Endometrial microvascular endothelial cells (primary cell): ENCODE measurements around the gene SLC35E4. TPM values are rescaled to one million over a fixed set of nuclear protein-coding genes. Genes with fewer than 3 reads are reported as not detected.
"Not testable (repeated sequence)": the region's sequence is repeated elsewhere in the genome, so short reads cannot be mapped to it uniquely, and the experiment has no call there.

ENCODE experiments used
- in situ Hi-C: cut with HindIII; loops from 2 replicates; pipeline ENCODE4 v1.10.0; 2017; ENCODE audit warnings: low sequenced_read_pairs, low pct_unique_long_range_greater_than_20kb; ENCODE audit errors: inconsistent ontology term
- total RNA-seq: library from RNA; depleted of rRNA; stranded (reverse); fragments of >200 nt; gene quantifications from one replicate; pipeline ENCODE4 v1.2.3, GENCODE V29; 2015; ENCODE audit errors: inconsistent ontology term

Gene SLC35E4, protein sequence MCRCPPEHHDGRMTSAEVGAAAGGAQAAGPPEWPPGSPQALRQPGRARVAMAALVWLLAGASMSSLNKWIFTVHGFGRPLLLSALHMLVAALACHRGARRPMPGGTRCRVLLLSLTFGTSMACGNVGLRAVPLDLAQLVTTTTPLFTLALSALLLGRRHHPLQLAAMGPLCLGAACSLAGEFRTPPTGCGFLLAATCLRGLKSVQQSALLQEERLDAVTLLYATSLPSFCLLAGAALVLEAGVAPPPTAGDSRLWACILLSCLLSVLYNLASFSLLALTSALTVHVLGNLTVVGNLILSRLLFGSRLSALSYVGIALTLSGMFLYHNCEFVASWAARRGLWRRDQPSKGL
- 40.0 TPM for total RNA-seq

DNA sequence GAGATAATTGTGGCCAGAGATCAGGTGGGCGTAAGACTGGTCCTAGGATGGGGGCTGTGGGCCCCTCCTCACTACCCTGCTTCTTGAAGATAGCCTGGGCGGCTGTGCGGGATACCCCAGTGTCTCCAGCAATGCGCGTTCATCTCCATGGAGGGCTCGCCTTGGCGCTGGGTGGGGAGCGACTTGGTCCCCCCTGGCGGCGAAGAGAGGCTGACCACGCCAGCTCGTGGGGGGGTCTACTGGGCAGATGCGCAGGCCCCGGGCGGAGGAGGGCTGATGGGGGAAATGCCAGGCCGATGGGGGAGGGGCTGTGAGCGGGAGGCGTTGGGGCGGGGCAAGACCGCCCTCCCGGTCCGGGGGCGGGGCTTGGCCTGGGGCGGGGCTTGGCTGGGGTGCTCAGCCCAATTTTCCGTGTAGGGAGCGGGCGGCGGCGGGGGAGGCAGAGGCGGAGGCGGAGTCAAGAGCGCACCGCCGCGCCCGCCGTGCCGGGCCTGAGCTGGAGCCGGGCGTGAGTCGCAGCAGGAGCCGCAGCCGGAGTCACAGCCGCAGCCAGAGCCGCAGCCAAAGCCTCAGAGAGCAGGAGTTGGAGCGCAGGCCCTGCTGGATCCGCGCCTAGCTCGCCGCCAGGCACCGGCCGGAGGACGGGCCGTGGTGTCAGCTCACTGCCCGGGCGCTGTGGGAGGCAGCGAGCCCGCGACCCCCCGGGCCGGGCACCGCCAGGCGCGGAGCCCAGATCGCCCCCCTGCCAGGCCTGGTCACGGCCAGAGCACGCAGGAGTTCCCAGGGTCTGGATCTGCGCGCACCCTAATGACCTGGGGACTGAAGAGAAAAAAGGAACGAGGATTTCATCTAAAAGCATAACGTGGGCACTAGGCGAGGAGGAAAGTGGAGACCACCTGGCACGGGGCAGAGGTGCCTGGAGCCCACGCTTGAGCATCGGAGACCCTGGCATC lies at the start of gene SLC35E4:
Gene SLC35E4, plus strand, starts transcription at position 509 of the 953 bp plus-strand sequence. CDS start 670 bp downstream, outside the sequence.
- in situ Hi-C loops = no loop called here

DNA sequence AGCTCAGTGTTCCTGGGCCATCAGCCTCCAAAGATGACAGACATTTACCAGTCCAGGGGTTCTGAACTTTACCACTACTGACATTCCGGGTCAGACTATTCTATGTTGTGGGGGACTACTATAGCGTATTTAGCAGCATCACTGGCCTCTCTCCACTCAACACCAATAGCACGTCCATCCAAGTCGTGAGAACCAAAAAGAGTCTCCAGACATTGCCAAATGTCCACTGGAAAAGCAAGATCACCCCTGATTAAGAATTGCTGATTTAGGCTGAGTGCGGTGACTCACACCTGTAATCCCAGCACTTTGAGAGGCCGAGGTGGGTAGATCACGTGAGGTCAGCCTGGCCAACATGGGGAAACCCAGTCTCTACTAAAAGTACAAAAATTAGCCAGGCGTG lies 49.2 kb upstream of the SLC35E4 start:
- in situ Hi-C loops = no loop called here

DNA sequence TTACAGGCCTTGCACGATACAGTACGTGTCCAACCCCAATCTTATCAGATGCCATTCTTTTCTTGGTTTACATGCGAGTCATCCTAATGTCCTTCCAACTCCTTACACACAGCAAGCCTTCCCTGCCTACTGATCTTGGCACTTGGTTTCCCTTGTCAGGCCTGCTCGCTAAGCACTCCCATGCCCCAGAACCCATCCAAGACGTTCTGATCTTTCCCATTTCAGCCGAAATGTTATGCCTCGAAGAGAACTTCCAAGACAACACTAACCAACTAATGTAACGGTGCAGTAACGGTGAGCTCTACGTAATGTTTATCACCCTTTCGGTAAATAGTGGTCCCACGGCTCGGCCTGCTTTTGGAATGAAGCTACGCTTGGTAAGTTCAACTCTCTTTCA lies 44.4 kb upstream of the SLC35E4 start:
- in situ Hi-C loops = no loop called here

DNA sequence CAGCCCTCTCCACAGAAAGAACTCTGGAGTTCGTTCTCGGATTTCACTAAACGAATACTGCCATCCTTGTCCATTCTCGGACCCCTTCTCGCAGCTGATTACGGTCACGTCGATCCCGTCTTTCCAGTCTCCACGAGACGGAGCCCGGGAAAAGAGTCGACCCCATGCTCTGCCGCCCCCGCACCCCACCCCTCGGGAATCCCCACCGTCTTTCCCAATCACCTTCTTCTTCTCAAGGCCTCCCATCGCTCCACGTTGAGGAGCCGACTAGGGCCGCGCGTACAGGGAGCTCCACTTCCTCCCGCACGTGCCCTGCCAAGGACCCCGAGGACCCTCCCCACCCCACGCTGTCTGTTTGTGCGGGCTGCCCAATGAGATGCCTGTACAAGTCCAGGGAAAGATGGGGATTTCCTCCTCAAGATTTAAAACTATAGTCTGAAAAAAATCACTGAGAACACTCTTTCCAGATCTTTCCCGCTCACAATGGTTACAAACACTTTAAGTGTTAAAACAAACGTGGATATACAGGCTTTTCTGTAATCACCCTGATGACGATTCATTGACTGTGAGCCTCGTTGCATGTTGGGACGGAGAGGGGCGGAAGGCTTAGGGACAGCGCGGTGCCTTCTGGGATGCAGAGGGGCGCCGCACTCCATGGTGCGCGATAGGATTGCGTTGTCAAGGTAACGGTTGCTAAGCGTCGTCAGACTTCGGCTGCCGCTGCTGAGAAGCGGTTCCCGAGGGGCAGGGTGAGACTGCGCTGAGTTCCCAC lies 43.8 kb upstream of the SLC35E4 start, which contains the start of gene PES1:
Gene PES1, minus strand, starts transcription at position 323 of the 772 bp plus-strand sequence. Its CDS starts 77 bp downstream, at position 246.
- in situ Hi-C loops = no loop called here

DNA sequence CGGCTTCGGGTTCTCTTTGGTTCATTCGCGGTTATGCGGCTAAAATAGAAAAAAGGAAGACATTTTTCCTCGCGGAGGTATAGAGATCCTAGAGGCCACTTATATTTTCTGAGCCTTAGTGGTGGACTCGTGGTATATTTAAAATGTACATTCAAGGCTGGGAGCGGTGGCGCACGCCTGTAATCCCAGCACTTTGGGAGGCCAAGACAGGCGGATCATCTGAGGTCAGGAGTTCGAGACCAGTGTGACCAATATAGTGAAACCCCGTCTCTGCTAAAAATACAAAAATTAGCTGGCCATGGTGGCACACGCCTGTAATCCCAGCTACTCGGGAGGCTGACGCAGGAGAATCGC lies 43.2 kb upstream of the SLC35E4 start:
- in situ Hi-C loops = not testable (repeated sequence)

DNA sequence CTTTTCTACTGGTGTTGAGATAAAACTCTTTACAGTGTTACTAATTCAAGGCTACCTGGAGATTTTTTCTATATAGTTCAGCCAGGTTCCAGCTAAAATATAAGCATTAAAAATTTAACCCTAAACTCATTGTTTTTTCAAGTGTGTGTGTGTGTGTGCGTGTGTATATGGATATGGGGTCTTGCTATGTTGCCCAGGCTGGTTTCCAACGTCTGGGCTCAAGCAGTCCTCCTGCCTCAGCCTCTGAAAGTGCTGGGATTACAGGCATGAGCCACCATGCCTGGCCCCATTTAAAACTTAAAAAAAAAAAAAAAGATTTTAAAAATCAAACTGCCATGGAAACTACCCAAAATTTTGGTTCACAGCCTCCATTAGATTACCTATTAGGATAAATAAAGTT lies 39.4 kb upstream of the SLC35E4 start:
- in situ Hi-C loops = no loop called here

DNA sequence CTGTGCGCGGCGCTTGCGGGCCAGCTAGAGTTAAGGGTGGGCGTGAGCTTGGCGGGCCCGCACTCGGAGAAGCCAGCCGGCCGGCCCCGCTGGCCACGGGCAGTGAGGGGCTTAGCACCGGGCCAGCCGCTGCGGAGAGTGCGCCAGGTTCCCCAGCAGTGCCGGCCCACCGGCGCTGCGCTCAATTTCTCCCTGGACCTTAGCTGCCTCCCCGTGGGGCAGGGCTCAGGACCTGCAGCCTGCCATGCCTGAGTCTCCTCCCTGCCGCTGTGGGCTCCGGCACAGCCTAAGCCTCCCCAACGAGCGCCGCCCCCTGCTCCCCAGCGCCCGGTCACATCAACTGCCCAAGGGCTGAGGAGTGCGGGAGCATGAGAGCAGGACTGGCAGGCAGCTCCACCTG lies 38.7 kb upstream of the SLC35E4 start:
- in situ Hi-C loops = no loop called here

DNA sequence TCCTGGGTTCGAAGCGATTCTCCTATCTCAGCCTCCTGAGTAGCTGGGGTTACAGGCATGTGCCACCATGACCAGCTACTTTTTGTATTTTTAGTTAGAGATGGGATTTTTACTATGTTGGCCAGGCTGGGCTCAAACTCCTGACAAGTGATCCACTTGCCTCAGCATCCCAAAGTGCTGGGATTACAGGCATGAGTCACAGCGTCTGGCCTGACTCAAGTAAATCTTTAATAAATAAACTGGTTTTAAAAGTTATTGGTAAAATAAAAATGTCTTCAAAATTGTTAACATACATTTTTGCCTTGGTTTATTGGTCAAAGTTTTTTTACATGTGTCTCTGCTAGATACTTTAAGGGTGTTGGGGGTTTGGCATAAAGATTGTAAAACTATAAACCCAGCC lies 36.6 kb upstream of the SLC35E4 start:
- in situ Hi-C loops = no loop called here

DNA sequence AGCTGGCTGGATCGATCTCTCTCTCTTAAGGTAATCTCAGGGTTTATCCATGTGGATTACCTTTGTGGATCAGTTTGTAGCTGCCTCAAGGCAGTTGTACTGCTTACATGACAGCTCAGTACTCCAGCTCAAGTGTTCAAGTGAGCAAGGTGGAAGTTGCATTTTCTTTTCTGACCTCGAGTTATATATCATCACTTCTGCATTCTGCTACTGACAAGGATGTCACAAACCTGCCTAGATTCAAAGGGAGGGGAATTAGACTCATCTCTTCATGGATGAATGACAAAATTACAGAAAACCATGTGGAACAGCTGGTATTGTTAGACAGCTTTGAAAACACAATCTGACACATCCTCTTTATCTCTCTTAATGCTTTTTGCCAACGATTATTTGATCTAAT lies 34.7 kb upstream of the SLC35E4 start:
- in situ Hi-C loops = no loop called here

DNA sequence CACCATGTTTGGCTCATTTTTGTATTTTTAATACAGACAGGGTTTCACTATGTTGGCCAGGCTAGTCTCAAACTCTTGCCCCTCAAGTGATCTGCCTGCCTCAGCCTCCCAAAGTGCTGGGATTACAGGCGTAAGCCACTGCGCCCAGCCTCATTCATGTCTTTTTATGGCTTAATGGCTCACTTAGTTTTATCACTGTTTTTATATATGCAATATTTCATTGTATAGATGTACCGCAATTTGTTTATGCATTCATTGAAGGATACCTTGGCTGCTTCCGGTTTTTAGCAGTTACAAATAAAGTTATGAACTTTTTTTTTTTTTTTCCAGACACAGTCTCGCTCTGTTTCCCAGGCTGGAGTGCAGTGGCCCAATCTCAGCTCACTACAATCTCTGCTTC lies 34.1 kb upstream of the SLC35E4 start:
- in situ Hi-C loops = no loop called here

DNA sequence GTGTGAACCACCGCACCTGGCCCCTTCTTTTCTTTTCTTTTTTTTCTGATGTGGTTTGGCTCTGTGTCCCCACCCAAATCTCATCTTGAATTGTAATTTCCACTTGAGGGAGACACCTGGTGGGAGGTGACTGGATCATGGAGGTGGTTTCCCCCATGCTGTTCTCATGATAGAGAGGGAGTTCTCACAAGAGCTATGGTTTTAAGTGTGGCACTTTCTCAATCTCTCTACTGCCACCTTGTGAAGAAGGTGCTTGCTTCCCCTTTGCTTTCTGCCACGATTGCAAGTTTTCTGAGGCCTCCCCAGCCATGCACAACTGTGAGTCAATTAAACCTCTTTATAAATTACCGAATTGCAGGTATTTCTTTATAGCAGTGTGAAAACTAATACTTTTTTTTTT lies 33.5 kb upstream of the SLC35E4 start:
- in situ Hi-C loops = no loop called here

DNA sequence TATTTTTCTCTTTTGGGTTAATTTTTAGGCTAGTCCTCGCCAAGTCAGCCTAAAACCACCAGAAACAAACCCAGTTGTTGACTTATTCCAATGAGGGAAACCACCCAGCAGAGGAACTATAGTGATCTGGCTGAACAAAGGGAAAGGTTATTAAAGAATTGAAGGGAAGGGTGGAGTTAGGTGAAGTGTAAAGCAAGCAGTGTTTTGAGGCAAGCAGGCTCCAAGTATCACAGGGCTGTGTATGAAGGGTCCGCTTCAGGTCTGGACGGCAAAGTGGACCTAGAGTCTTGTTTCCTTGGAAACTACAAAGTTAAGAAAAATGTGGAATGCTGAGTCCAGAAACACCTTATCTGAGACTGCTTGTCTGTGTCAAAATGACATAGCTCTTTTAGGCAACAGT lies 31.8 kb upstream of the SLC35E4 start:
- in situ Hi-C loops = no loop called here

DNA sequence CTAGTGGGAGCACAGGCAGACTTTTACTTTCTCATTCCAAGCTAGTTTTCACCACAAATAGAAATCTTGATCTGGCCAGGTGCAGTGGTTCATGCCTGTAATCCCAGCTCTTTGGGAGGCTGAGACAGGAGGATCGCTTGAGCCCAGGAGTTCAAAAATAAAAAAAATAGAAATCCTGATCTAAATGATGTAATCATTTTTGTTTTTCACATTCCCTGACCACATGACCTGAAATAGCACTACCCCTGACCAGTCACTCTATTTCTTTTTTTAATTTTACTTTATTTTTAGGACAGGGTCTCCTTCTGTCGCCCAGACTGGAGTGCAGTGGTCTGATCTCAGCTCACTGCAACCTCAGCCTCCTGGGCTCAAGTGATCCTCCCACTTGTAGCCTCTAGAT lies 30.9 kb upstream of the SLC35E4 start:
- in situ Hi-C loops = no loop called here

DNA sequence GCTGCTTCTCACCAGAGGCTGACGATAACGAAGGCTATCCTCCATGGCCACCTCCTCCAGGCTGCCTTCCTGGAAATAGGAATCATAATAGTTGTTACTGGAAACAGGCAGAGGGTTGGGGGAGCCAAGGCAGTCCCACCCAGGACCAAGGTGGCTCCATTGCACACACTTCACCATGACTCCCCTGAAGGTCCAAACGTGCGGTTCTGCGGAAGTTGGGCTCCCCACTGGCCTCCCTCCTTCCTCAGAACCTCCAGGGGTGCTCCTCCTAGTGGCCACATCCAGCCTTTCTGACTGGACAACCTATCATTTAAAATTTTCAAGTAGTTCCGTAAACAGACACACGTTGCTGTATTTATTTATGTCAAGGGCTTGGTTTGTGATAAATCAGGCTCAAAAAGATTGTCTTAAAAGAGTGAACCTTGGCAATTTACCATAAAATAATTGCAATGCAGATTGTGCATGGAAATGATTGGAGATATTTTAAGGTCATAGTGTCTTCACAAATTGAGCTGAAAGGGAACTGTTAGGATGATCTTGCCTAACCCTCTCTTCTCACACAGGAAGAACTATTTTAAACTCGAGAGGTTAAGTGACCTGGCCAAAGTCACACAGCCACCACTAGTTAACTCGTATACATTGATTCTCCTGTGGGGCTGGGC lies 30.0 kb upstream of the SLC35E4 start:
- in situ Hi-C loops = no loop called here

DNA sequence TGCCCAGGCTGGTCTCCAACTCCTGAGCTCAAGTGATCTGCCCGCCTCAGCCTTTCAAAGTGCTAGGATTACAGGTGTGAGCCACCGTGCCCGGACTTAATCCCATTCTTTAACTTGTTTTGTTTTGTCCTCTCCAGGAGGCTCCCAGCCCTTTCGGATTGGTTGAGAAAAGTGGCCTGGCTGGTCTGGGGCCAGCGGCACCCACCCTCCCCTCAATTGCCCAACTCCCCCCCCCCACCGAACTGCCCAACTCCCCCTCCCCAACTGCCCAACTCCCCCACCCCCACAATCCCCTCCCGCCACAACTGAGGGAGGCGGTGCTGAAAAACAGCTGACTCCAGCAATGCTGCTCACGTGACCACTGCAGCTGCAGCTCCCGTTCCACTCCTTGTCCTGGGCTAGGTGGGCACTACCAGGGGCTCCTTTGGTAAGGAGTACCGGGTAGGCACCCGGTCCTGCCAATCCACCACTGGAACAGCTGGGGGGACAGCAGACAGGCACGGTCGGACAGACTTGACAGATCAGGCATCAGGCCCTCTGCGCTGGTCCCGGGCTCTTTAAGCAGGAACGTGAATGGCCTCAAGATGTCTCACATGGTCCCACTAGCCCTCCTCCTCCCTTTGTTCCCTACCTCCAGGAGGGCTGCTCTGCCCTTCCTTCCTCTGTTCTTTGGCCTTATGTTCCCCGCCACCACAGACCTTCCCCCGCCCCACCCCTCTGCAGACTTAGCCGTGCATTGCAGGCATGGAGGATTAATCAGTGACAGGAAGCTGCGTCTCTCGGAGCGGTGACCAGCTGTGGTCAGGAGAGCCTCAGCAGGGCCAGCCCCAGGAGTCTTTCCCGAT lies 28.9 kb upstream of the SLC35E4 start, which contains the start of gene TCN2:
Gene TCN2, plus strand, starts transcription at position 720 of the 845 bp plus-strand sequence. CDS start 158 bp downstream, outside the sequence.
- in situ Hi-C loops = no loop called here

DNA sequence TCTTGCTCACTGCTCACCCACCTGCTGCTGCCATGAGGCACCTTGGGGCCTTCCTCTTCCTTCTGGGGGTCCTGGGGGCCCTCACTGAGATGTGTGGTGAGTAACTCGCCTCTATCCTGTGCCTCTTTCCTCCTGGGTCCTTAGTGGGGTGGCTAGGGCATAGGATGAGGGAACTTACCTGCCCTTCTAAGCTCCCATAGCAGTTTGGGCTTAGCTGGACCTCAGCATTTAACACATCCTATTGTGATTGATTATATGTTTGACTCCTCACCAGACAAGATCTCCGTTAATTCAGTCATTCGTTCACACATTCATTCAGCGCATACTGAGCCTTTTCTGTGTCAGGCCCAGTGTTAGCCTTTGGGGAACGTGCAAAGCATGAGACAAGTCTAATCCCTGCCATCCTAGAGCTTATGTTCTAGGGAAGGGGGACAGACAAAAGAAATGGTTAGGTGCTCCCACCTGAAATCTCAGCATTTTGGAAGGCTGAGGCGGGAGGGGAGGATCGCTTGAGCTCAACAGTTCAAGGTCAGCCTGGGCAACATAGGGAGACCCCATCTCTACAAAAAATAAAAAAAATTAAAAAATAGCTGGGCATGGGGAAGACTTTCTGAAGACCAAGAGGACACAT lies 28.2 kb upstream of the SLC35E4 start:
- in situ Hi-C loops = no loop called here

DNA sequence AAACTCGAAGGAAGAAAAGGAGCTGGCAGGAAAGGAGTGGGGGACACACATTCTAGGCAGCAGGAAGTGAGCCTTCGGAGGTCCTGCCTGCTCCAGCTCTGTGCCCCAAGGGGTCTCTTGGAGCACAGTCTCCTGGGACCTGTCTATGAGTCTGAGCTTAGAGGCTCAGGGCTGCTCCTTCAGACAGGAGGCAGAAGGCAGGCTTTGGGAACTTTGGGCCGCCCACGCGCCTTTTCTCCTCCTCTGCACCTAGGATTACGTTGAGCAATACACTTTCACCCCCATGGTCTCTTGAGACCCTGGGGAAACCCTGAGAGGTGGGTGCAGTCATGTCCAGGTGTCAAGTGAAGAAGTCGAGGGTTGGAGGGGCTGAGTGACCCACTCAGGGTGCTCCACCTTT lies 27.6 kb upstream of the SLC35E4 start:
- in situ Hi-C loops = no loop called here
